GM10266 (cell line): ENCODE measurements around the gene RARB.

Experiments used
- DNase-seq: peaks from one replicate; pipeline ENCODE4 v3.0.0; 2012; ENCODE audit errors: extremely low spot score
- CTCF ChIP-seq: IDR thresholded peaks from 2 replicates; pipeline ENCODE4 v1.5.1; 2012; ENCODE audit warnings: mild to moderate bottlenecking, low read depth; ENCODE audit not compliant: control insufficient read depth, insufficient read depth; ENCODE audit errors: missing control alignments

The RARB gene

GRCh38 chr3:25433106-25433505 lies 5.0 kb downstream of the RARB start:
- TF ChIP-seq CTCF: no peak
- no peak for DNase-seq

- no peak for DNase-seq
- no peak for TF ChIP-seq CTCF
Observed at GRCh38 chr3:25433868-25434267, 5.8 kb downstream of the RARB start.

- DNase-seq: no peak
- no peak for TF ChIP-seq CTCF
Observed at GRCh38 chr3:25437953-25438352, 9.9 kb downstream of the RARB start.

- TF ChIP-seq CTCF: no peak
- DNase-seq: no peak
Observed at GRCh38 chr3:25438791-25439555, 10.9 kb downstream of the RARB start.

GRCh38 chr3:25441234-25441856 lies 13.3 kb downstream of the RARB start:
- peak; percentile 71 for TF ChIP-seq CTCF
- DNase-seq: no peak

- DNase-seq: no peak
- no peak for TF ChIP-seq CTCF
Observed at GRCh38 chr3:25442486-25442885, 14.4 kb downstream of the RARB start.

GRCh38 chr3:25444273-25444672 lies 16.2 kb downstream of the RARB start:
- no peak for DNase-seq
- TF ChIP-seq CTCF: no peak
